AG09309 (cell line): ENCODE measurements around the gene TSSC4.
A peak's percentile ranks its signal among the peaks of the same experiment; 100 is the strongest.

Source experiments
- DNase-seq: peaks from one replicate; pipeline ENCODE4 v3.0.0-alpha.2; 2010; ENCODE audit warnings: low read depth
- H3K4me3 ChIP-seq: 2 replicates; pipeline ENCODE4 v1.5.1; 2011; ENCODE audit warnings: mild to moderate bottlenecking, low read depth, low read length, moderate library complexity; ENCODE audit not compliant: control insufficient read depth
- TF ChIP-seq, protein P1 (sequence below): IDR thresholded peaks from 2 replicates; pipeline ENCODE4 v1.5.1; 2011; ENCODE audit warnings: mild to moderate bottlenecking, low read depth, low read length, inconsistent platforms; ENCODE audit not compliant: insufficient read depth, control insufficient read depth; ENCODE audit errors: missing control alignments

Gene TSSC4

GRCh38 chr11:2369320-2369719, 31.2 kb upstream of the TSSC4 start:
- DNase-seq = no peak
- TF ChIP-seq, protein P1, sequence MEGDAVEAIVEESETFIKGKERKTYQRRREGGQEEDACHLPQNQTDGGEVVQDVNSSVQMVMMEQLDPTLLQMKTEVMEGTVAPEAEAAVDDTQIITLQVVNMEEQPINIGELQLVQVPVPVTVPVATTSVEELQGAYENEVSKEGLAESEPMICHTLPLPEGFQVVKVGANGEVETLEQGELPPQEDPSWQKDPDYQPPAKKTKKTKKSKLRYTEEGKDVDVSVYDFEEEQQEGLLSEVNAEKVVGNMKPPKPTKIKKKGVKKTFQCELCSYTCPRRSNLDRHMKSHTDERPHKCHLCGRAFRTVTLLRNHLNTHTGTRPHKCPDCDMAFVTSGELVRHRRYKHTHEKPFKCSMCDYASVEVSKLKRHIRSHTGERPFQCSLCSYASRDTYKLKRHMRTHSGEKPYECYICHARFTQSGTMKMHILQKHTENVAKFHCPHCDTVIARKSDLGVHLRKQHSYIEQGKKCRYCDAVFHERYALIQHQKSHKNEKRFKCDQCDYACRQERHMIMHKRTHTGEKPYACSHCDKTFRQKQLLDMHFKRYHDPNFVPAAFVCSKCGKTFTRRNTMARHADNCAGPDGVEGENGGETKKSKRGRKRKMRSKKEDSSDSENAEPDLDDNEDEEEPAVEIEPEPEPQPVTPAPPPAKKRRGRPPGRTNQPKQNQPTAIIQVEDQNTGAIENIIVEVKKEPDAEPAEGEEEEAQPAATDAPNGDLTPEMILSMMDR = no peak
- H3K4me3 ChIP-seq = no peak overlapping the region

- TF ChIP-seq, protein P1 = no peak
- H3K4me3 ChIP-seq = no peak overlapping the region
- DNase-seq = no peak
Observed at GRCh38 chr11:2369896-2370295, 30.7 kb upstream of the TSSC4 start.

- DNase-seq = no peak
- TF ChIP-seq, protein P1 = no peak
- no peak overlapping the region for H3K4me3 ChIP-seq
Observed at GRCh38 chr11:2374456-2375201, 25.9 kb upstream of the TSSC4 start.

DNA sequence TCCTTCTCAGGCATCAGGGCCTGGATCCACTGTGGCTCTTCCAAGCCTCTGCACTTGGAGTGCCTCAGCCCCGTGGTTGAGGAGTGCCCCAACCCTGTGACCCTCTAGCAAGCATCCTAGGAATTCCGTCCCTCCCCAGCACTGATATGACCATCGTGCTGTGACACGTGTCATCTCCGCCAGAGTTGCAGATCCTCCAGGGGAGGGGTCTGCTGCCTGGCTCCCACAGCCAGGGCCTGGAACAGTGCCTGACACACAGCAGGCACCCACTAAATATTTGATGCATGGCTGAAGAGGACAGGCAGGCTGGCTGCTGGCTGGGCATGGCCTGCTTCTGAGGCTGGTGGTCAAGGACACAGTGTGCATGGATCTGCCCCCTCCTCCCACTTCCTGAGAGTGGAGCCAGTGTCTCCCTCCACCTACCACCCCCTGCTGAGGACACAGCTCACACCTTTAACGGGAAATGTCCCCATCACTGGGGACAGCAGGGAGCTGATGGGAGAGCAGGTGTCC, 25.2 kb upstream of the TSSC4 start:
- TF ChIP-seq, protein P1 = no peak
- H3K4me3 ChIP-seq = no peak overlapping the region
- no peak for DNase-seq

DNA sequence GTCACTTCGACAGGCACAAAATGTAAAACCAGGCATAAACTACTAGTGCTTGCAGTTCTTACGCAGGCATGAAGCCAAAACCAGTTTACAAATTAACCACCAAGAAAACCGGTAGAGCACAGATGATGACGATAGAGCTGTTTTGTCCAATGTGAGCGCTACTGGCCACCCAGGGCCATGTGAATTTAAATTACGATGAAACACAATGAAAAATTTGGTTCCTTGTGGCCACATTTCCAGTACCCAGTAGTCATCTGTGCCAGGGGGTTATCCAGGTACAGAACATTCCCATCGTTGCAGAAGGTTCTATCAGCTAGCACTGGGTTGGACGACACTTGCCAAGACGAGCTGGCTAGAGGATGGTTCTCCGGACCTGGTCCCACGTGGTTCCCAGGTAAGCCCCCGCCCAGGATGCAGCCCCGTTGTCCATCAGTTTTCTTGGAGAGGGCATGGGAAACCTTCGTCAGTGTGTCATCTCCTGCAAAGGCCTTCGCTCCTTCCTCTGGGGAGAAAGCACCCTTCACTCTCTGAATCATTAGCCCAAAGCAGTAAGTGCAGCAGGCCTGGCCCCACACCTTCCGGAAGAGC, 24.5 kb upstream of the TSSC4 start:
- TF ChIP-seq, protein P1 = no peak
- no peak for DNase-seq
- H3K4me3 ChIP-seq = no peak overlapping the region

DNA sequence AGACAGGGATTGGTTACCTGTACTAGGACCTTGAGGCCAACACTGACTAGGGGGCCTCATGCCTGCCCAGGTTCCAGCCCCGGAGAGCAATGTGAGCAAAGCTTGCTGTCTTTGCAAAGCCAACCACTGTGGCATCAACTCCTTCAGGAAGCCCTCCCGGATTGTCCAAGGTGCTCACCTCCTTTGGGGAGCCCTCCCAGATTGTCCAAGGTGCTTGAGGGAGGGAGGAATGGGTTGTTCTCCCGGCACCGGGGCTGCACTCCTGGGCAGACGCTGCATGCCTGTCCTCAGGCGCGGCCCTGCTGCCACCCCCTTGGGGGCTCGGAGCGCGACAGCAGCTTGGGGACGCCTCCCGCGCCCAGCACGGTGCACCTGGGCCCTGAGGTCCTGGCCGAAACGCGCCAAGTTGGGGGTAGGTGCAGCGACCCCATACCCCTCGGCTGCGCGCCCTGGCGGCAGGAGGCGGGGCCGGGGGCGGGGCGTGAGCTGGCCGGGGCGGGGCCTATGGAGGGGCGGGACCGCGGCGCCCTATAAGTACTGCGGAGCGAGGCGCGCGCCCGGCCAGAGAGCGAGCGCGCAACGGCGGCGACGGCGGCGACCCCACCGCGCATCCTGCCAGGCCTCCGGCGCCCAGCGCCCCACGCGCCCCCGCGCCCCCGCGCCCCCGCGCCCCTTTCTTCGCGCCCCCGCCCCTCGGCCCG, 23.6 kb upstream of the TSSC4 start, which contains the start of gene CD81:
Gene CD81, plus strand, starts transcription at position 560 of the 701 bp plus-strand sequence. CDS start 240 bp downstream, outside the sequence.
- peak within 1 kb of the TSS; percentile 94 for H3K4me3 ChIP-seq
- DNase-seq = no peak
- TF ChIP-seq, protein P1 = no peak
